T-helper 1 cell treated with Interleukin-12 subunit alpha and Interleukin-12 subunit beta and Interleukin-4 antibody, amounts not matched to agents 30 μg/mL and 1 μg/mL, for 36 hours (primary cell): ENCODE measurements around the gene TAP1.
"Not testable (repeated sequence)": the region's sequence is repeated elsewhere in the genome, so short reads cannot be mapped to it uniquely, and the experiment has no call there.

Source experiments
- H3K27ac Mint-ChIP-seq: one replicate; pipeline ENCODE4 v1.8.0; 2021; ENCODE audit warnings: mild to moderate bottlenecking, mixed read lengths
- H3K27me3 Mint-ChIP-seq: one replicate; pipeline ENCODE4 v1.8.0; 2021; ENCODE audit warnings: low read depth, mixed read lengths
- H3K36me3 Mint-ChIP-seq: one replicate; pipeline ENCODE4 v1.8.0; 2021; ENCODE audit warnings: low read depth, mixed read lengths
- H3K4me1 Mint-ChIP-seq: one replicate; pipeline ENCODE4 v1.8.0; 2021; ENCODE audit warnings: low read depth, mixed read lengths
- H3K4me3 Mint-ChIP-seq: one replicate; pipeline ENCODE4 v1.8.0; 2021; ENCODE audit warnings: mild to moderate bottlenecking, moderate library complexity, mixed read lengths
- H3K9me3 Mint-ChIP-seq: one replicate; pipeline ENCODE4 v1.8.0; 2021; ENCODE audit warnings: mixed read lengths

Gene TAP1

GRCh38 chr6:32815996-32816395, 37.5 kb downstream of the TAP1 start:
- no peaks in the 10 kb centered on the region for H3K27me3 Mint-ChIP-seq

GRCh38 chr6:32815115-32815514, 38.4 kb downstream of the TAP1 start:
- H3K4me3 Mint-ChIP-seq: no peak overlapping the region
- peaks cover 4% of the 10 kb centered on the region for H3K4me1 Mint-ChIP-seq
- no peaks in the 10 kb centered on the region for H3K9me3 Mint-ChIP-seq
- peaks cover 12% of the 10 kb centered on the region for H3K36me3 Mint-ChIP-seq
- H3K27me3 Mint-ChIP-seq: no peaks in the 10 kb centered on the region
- no peak overlapping the region for H3K27ac Mint-ChIP-seq

More at GRCh38 chr6:32815996-32816395, 37.5 kb downstream of the TAP1 start:
- peaks cover 12% of the 10 kb centered on the region for H3K36me3 Mint-ChIP-seq
- no peak overlapping the region for H3K27ac Mint-ChIP-seq
- H3K4me3 Mint-ChIP-seq: no peak overlapping the region
- no peaks in the 10 kb centered on the region for H3K9me3 Mint-ChIP-seq
- H3K4me1 Mint-ChIP-seq: peaks cover 4% of the 10 kb centered on the region

DNA sequence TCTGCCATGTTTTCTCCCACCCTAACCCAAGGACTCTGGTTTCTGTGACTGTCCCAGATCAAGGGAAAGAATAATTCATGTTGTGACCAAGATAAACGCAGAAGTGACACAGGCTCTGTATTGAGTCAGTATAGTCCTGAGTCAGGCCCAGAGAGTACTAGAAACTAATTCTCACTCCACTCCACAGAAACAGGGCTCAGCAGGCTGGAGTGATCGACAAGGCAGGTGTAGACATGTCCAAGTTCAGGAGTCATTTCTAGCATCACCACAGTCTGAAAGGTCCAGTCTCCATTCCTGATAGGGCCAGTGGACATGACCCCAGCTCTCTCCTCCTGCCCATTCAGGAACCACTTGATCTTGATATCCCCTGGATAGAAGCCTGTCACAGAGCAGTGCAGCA, 39.4 kb downstream of the TAP1 start:
- no peaks in the 10 kb centered on the region for H3K9me3 Mint-ChIP-seq
- peaks cover 4% of the 10 kb centered on the region for H3K4me1 Mint-ChIP-seq
- no peak overlapping the region for H3K27ac Mint-ChIP-seq
- no peaks in the 10 kb centered on the region for H3K27me3 Mint-ChIP-seq
- peaks cover 11% of the 10 kb centered on the region for H3K36me3 Mint-ChIP-seq
- no peak overlapping the region for H3K4me3 Mint-ChIP-seq

DNA sequence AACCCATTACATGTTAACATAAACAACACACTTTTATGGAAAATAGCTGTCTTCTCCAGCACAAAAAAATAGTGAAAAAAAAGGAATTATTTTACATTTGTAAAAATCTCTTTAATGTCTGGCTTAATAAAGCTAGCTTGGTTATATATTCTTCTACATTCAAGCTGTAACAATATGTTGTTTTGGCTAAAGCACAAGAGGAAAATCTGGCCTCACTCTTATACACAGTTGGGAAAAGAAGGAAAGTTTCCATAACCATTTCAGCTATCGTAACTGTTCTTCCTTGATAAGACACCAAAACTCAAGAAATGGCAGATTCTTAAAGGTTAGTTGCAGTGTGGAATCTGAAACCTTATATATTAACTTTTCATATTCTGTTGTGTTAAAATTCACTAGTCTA, 44.3 kb downstream of the TAP1 start:
- no peaks in the 10 kb centered on the region for H3K9me3 Mint-ChIP-seq
- H3K27ac Mint-ChIP-seq: no peak overlapping the region
- no peaks in the 10 kb centered on the region for H3K4me1 Mint-ChIP-seq
- H3K4me3 Mint-ChIP-seq: no peak overlapping the region
- peaks cover 5% of the 10 kb centered on the region for H3K36me3 Mint-ChIP-seq
- H3K27me3 Mint-ChIP-seq: peaks cover 22% of the 10 kb centered on the region

GRCh38 chr6:32807020-32807580, 46.4 kb downstream of the TAP1 start:
- H3K4me3 Mint-ChIP-seq: no peak overlapping the region

DNA sequence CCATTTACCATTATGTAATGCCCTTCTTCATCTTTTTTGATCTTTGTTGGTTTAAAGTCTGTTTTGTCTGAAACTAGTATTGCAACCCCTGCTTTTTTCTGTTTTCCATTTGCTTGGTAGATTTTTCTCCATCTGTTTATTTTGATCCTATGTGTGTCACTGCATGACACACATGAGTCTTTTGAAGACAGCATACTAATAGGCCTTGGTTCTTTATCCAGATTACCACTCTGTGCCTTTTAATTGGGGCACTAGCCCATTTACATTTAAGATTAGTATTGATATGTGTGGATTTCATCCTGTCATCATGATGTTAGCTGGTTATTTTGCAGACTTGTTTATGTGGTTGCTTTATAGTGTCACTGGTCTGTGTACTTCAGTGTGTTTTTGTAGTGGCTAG, 48.1 kb downstream of the TAP1 start:
- H3K4me3 Mint-ChIP-seq, H3K36me3 Mint-ChIP-seq, H3K9me3 Mint-ChIP-seq, H3K27ac Mint-ChIP-seq, H3K4me1 Mint-ChIP-seq: not testable (repeated sequence)
- H3K27me3 Mint-ChIP-seq: peaks cover 55% of the 10 kb centered on the region

More at GRCh38 chr6:32807020-32807580, 46.4 kb downstream of the TAP1 start:
- H3K4me1 Mint-ChIP-seq: no peaks in the 10 kb centered on the region
- H3K27ac Mint-ChIP-seq: no peak overlapping the region
- peaks cover 42% of the 10 kb centered on the region for H3K27me3 Mint-ChIP-seq
- peaks cover 2% of the 10 kb centered on the region for H3K36me3 Mint-ChIP-seq
- no peaks in the 10 kb centered on the region for H3K9me3 Mint-ChIP-seq

GRCh38 chr6:32803416-32803815, 50.1 kb downstream of the TAP1 start:
- no peaks in the 10 kb centered on the region for H3K4me1 Mint-ChIP-seq

GRCh38 chr6:32799740-32800139, 53.8 kb downstream of the TAP1 start:
- H3K4me3 Mint-ChIP-seq: no peak overlapping the region
- peaks cover 11% of the 10 kb centered on the region for H3K4me1 Mint-ChIP-seq
- no peaks in the 10 kb centered on the region for H3K36me3 Mint-ChIP-seq
- peaks cover 71% of the 10 kb centered on the region for H3K27me3 Mint-ChIP-seq
- peaks cover 9% of the 10 kb centered on the region for H3K9me3 Mint-ChIP-seq
- no peak overlapping the region for H3K27ac Mint-ChIP-seq

More at GRCh38 chr6:32803416-32803815, 50.1 kb downstream of the TAP1 start:
- Mint-ChIP-seq H3K4me3 (no peak overlapping the region), H3K9me3 (peaks cover 8% of the 10 kb centered on the region), H3K27ac (no peak overlapping the region), H3K36me3 (peaks cover 2% of the 10 kb centered on the region), H3K27me3 (peaks cover 70% of the 10 kb centered on the region)

- no peak overlapping the region for H3K27ac Mint-ChIP-seq
- no peak overlapping the region for H3K4me3 Mint-ChIP-seq
- peaks cover 9% of the 10 kb centered on the region for H3K9me3 Mint-ChIP-seq
- peaks cover 17% of the 10 kb centered on the region for H3K4me1 Mint-ChIP-seq
- H3K27me3 Mint-ChIP-seq: peaks cover 71% of the 10 kb centered on the region
- no peaks in the 10 kb centered on the region for H3K36me3 Mint-ChIP-seq
Observed at GRCh38 chr6:32799168-32799567, 54.3 kb downstream of the TAP1 start.

DNA sequence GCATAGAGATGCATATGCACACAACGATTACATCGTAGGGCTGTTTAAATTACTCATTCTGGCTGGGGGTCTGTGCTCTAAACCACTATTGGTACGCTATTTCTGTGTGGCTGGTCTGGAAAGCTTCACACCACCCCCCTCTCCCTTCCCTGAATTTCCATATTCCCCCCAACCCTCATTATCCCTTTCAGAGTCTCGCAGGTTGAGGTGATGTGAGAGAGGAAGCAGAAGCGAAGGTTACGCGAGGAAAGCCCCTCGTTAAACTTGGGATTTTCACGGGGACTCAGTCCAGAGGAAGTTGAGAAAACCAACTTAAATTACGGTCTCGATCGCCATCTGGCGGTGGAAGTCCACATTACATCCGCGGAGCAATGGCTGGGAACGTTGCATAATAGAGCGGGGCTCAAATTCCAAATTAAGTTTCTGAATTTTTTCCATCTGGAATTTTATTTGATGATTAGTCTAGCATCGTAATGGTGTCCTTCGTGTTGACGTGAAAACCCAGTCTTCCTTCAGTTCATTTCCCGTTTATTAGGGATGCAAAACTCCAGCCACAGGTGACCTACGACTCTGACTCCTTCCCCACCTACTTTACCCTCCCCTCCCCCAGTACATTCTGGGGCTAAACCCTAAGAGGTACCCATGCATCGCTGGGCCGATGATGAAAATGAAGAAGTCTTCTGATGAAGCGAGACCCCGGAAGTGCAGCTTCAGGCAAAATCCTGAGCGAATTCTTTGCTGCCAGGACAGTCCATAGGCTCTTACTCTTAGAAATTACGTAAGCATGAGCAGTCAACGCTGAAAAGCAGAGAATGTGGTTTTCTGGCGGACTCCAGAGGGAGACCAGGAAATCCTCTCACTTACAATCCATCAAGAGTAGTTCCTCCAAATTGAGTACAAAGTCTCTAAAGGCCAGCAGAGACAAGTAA, 56.4 kb downstream of the TAP1 start:
- H3K27ac Mint-ChIP-seq: peak overlapping the region; percentile 34
- peaks cover 9% of the 10 kb centered on the region for H3K9me3 Mint-ChIP-seq
- peak overlapping the region; percentile 59 for H3K4me3 Mint-ChIP-seq
- peaks cover 20% of the 10 kb centered on the region for H3K4me1 Mint-ChIP-seq
- no peaks in the 10 kb centered on the region for H3K36me3 Mint-ChIP-seq
- H3K27me3 Mint-ChIP-seq: peaks cover 70% of the 10 kb centered on the region
